WERI-Rb-1 (cell line): Measurements from ENCODE around the gene HLA-DQA1.
"Not testable (repeated sequence)": the region's sequence is repeated elsewhere in the genome, so short reads cannot be mapped to it uniquely, and the experiment has no call there.

ENCODE experiments used
- DNase-seq: peaks from one replicate; pipeline ENCODE4 v3.0.0-alpha.2; 2020
- H3K27ac ChIP-seq: fragments of 250-450 bp; sonication (Bioruptor Pico); 2 replicates; pipeline ENCODE4 v1.5.1; 2020; ENCODE audit warnings: mild to moderate bottlenecking, moderate library complexity
- H3K27me3 ChIP-seq: fragments of 250-450 bp; sonication (Bioruptor Pico); 2 replicates; pipeline ENCODE4 v1.5.1; 2021; ENCODE audit warnings: mild to moderate bottlenecking, low read depth, moderate library complexity; ENCODE audit not compliant: insufficient read depth, severe bottlenecking
- H3K36me3 ChIP-seq: fragments of 250-450 bp; sonication (Bioruptor Pico); 2 replicates; pipeline ENCODE4 v1.5.1; 2020; ENCODE audit warnings: mild to moderate bottlenecking, moderate library complexity
- H3K4me3 ChIP-seq: 2 replicates; pipeline ENCODE4 v1.5.1; 2011; ENCODE audit warnings: low read depth, mild to moderate bottlenecking, control low read depth, low read length
- H3K9me3 ChIP-seq: fragments of 250-450 bp; sonication (Bioruptor Pico); 2 replicates; pipeline ENCODE4 v1.5.1; 2021; ENCODE audit warnings: mild to moderate bottlenecking, moderate library complexity; ENCODE audit not compliant: severe bottlenecking
- CTCF ChIP-seq: IDR thresholded peaks from 2 replicates; pipeline ENCODE4 v1.5.1; 2011; ENCODE audit warnings: low read depth, mild to moderate bottlenecking, control low read depth, inconsistent platforms, low read length

Gene HLA-DQA1

GRCh38 chr6:32669893-32670292 is 32.7 kb downstream of the HLA-DQA1 start:
- Histone ChIP-seq H3K9me3 (peaks cover 22% of the 10 kb centered on the region), H3K27me3 (peaks cover 55% of the 10 kb centered on the region), H3K36me3 (no peaks in the 10 kb centered on the region), H3K4me3 (no peak overlapping the region), H3K27ac (no peak overlapping the region)
- no peak for TF ChIP-seq CTCF
- DNase-seq, result no peak

GRCh38 chr6:32671908-32672307 is 34.7 kb downstream of the HLA-DQA1 start:
- H3K27ac ChIP-seq, H3K36me3 ChIP-seq, H3K4me3 ChIP-seq, DNase-seq: not testable (repeated sequence)
- Histone ChIP-seq H3K27me3 (peaks cover 52% of the 10 kb centered on the region), H3K9me3 (peaks cover 20% of the 10 kb centered on the region)

GRCh38 chr6:32674123-32674522 is 36.9 kb downstream of the HLA-DQA1 start:
- not testable (repeated sequence) for H3K4me3 ChIP-seq, DNase-seq, H3K36me3 ChIP-seq, H3K27ac ChIP-seq
- Histone ChIP-seq H3K27me3 (peaks cover 45% of the 10 kb centered on the region), H3K9me3 (peaks cover 24% of the 10 kb centered on the region)

- no peak overlapping the region for H3K4me3 ChIP-seq
- no peaks in the 10 kb centered on the region for H3K36me3 ChIP-seq
- H3K27ac ChIP-seq, result no peak overlapping the region
- no peak for DNase-seq
- no peak for TF ChIP-seq CTCF
- peaks cover 7% of the 10 kb centered on the region for H3K9me3 ChIP-seq
- peaks cover 34% of the 10 kb centered on the region for H3K27me3 ChIP-seq
These were observed 42.3 kb downstream of the HLA-DQA1 start for GRCh38 chr6:32679492-32679891.

- Histone ChIP-seq H3K27me3 (peaks cover 34% of the 10 kb centered on the region), H3K9me3 (peaks cover 7% of the 10 kb centered on the region), H3K27ac (no peak overlapping the region), H3K36me3 (no peaks in the 10 kb centered on the region), H3K4me3 (no peak overlapping the region)
- no peak for TF ChIP-seq CTCF
- DNase-seq, result no peak
These were observed 42.8 kb downstream of the HLA-DQA1 start for GRCh38 chr6:32680055-32680454.

GRCh38 chr6:32684246-32684645 is 47.0 kb downstream of the HLA-DQA1 start:
- H3K9me3 ChIP-seq, result no peaks in the 10 kb centered on the region
- DNase-seq, result peak; percentile 83
- H3K36me3 ChIP-seq, result no peaks in the 10 kb centered on the region
- TF ChIP-seq CTCF, result no peak
- H3K27ac ChIP-seq, result no peak overlapping the region
- no peak overlapping the region for H3K4me3 ChIP-seq
- peaks cover 2% of the 10 kb centered on the region for H3K27me3 ChIP-seq

GRCh38 chr6:32685603-32686002 is 48.4 kb downstream of the HLA-DQA1 start:
- H3K9me3 ChIP-seq, result no peaks in the 10 kb centered on the region
- TF ChIP-seq CTCF, result no peak
- H3K27ac ChIP-seq, result no peak overlapping the region
- H3K4me3 ChIP-seq, result no peak overlapping the region
- H3K27me3 ChIP-seq, result no peaks in the 10 kb centered on the region
- no peak for DNase-seq
- no peaks in the 10 kb centered on the region for H3K36me3 ChIP-seq
